KOPT-K1 (cell line): ENCODE data around the gene FPR3.
A peak's percentile ranks its signal among the peaks of the same experiment; 100 is the strongest.
"Not testable (repeated sequence)": the region's sequence is repeated elsewhere in the genome, so short reads cannot be mapped to it uniquely, and the experiment has no call there.

Source experiments
- H3K27ac ChIP-seq: fragments of 200-600 bp; sonication (generic); 2 replicates; pipeline ENCODE4 v1.5.1; 2016; ENCODE audit warnings: antibody characterized with exemption, mild to moderate bottlenecking, low read depth, low read length; ENCODE audit not compliant: poor library complexity, severe bottlenecking
- H3K36me3 ChIP-seq: fragments of 200-600 bp; sonication (generic); 2 replicates; pipeline ENCODE4 v1.5.1; 2017; ENCODE audit warnings: antibody characterized with exemption, mild to moderate bottlenecking, low read length, moderate library complexity; ENCODE audit not compliant: insufficient read depth
- H3K9me3 ChIP-seq: fragments of 200-600 bp; sonication (generic); 2 replicates; pipeline ENCODE4 v1.5.1; 2017; ENCODE audit warnings: antibody characterized with exemption, low read length, mild to moderate bottlenecking; ENCODE audit not compliant: insufficient read depth, poor library complexity, severe bottlenecking

Gene FPR3

GRCh38 chr19:51797480-51797879, 2.5 kb downstream of the FPR3 start:
- no peak overlapping the region for H3K27ac ChIP-seq
- H3K9me3 ChIP-seq: peaks cover 19% of the 10 kb centered on the region
- no peaks in the 10 kb centered on the region for H3K36me3 ChIP-seq

GRCh38 chr19:51798062-51798461, 3.1 kb downstream of the FPR3 start:
- Histone ChIP-seq H3K36me3 (no peaks in the 10 kb centered on the region), H3K27ac (no peak overlapping the region), H3K9me3 (peaks cover 19% of the 10 kb centered on the region)

GRCh38 chr19:51799034-51799773, 4.2 kb downstream of the FPR3 start:
- H3K36me3 ChIP-seq: no peaks in the 10 kb centered on the region
- H3K27ac ChIP-seq: no peak overlapping the region
- peaks cover 19% of the 10 kb centered on the region for H3K9me3 ChIP-seq

- Histone ChIP-seq H3K36me3 (no peaks in the 10 kb centered on the region), H3K27ac (no peak overlapping the region), H3K9me3 (peaks cover 24% of the 10 kb centered on the region)
Measured at GRCh38 chr19:51799774-51800472, 5.0 kb downstream of the FPR3 start.

GRCh38 chr19:51800473-51801244, 5.7 kb downstream of the FPR3 start:
- Histone ChIP-seq H3K36me3 (no peaks in the 10 kb centered on the region), H3K9me3 (peaks cover 31% of the 10 kb centered on the region), H3K27ac (no peak overlapping the region)

- Histone ChIP-seq H3K27ac (no peak overlapping the region), H3K36me3 (no peaks in the 10 kb centered on the region), H3K9me3 (peaks cover 32% of the 10 kb centered on the region)
Measured at GRCh38 chr19:51802775-51803174, 7.8 kb downstream of the FPR3 start.

GRCh38 chr19:51803519-51803918, 8.6 kb downstream of the FPR3 start:
- Histone ChIP-seq H3K9me3 (peaks cover 32% of the 10 kb centered on the region), H3K27ac (no peak overlapping the region), H3K36me3 (no peaks in the 10 kb centered on the region)

GRCh38 chr19:51803967-51804366, 9.0 kb downstream of the FPR3 start:
- peaks cover 29% of the 10 kb centered on the region for H3K9me3 ChIP-seq
- no peak overlapping the region for H3K27ac ChIP-seq
- H3K36me3 ChIP-seq: no peaks in the 10 kb centered on the region

GRCh38 chr19:51804789-51805188, 9.8 kb downstream of the FPR3 start:
- H3K36me3 ChIP-seq, H3K27ac ChIP-seq: not testable (repeated sequence)
- peaks cover 21% of the 10 kb centered on the region for H3K9me3 ChIP-seq

GRCh38 chr19:51805396-51805795, 10.4 kb downstream of the FPR3 start:
- not testable (repeated sequence) for H3K27ac ChIP-seq, H3K36me3 ChIP-seq
- H3K9me3 ChIP-seq: peaks cover 15% of the 10 kb centered on the region

GRCh38 chr19:51806571-51806970, 11.6 kb downstream of the FPR3 start:
- peak overlapping the region; percentile 57 for H3K27ac ChIP-seq
- peaks cover 14% of the 10 kb centered on the region for H3K9me3 ChIP-seq
- H3K36me3 ChIP-seq: not testable (repeated sequence)

GRCh38 chr19:51807111-51807701, 12.2 kb downstream of the FPR3 start:
- no peaks in the 10 kb centered on the region for H3K36me3 ChIP-seq
- peak overlapping the region; percentile 57 for H3K27ac ChIP-seq
- peaks cover 14% of the 10 kb centered on the region for H3K9me3 ChIP-seq

- Histone ChIP-seq H3K36me3 (no peaks in the 10 kb centered on the region), H3K9me3 (peaks cover 17% of the 10 kb centered on the region), H3K27ac (peak overlapping the region; percentile 57)
Measured at GRCh38 chr19:51807925-51808324, 13.0 kb downstream of the FPR3 start.

- Histone ChIP-seq H3K36me3 (no peaks in the 10 kb centered on the region), H3K27ac (peak overlapping the region; percentile 57), H3K9me3 (peaks cover 21% of the 10 kb centered on the region)
Measured at GRCh38 chr19:51808333-51808986, 13.5 kb downstream of the FPR3 start.
